GM12891 (cell line): ENCODE data around the gene ASPG.

ENCODE experiments used
- DNase-seq: peaks from one replicate; pipeline ENCODE4 v3.0.0; 2011; ENCODE audit warnings: low spot score; ENCODE audit not compliant: insufficient read length
- FAIRE-seq: peaks from 2 replicates; lab custom pipeline; 2011; peaks lifted over from hg19 to GRCh38; lab: Jason Lieb, UNC
- PAX5 ChIP-seq: IDR thresholded peaks from 2 replicates; pipeline ENCODE4 v1.6.1; 2011; ENCODE audit warnings: low read length, moderate library complexity, mild to moderate bottlenecking; ENCODE audit not compliant: insufficient read depth, severe bottlenecking
- POLR2A ChIP-seq: IDR thresholded peaks from 2 replicates; pipeline ENCODE4 v1.6.1; 2011; ENCODE audit warnings: low read depth, low read length, control low read depth
- POLR2AphosphoS5 ChIP-seq: IDR thresholded peaks from 2 replicates; pipeline ENCODE4 v1.6.1; 2011; ENCODE audit warnings: low read depth, low read length, control low read depth
- POU2F2 ChIP-seq: IDR thresholded peaks from 2 replicates; pipeline ENCODE4 v1.6.1; 2011; ENCODE audit warnings: low read depth, mild to moderate bottlenecking, control low read depth, low read length, moderate library complexity
- SPI1 ChIP-seq: IDR thresholded peaks from 2 replicates; pipeline ENCODE4 v1.6.1; 2011; ENCODE audit warnings: low read depth, low read length, control low read depth
- TAF1 ChIP-seq: IDR thresholded peaks from 2 replicates; pipeline ENCODE4 v1.6.1; 2011; ENCODE audit warnings: low read depth, low read length, control low read depth

The ASPG gene

GRCh38 chr14:104116756-104117340, 31.3 kb downstream of the ASPG start:
- TF ChIP-seq POLR2AphosphoS5 (no peak), POU2F2 (no peak), SPI1 (no peak)
- DNase-seq = no peak
- no peak for FAIRE-seq

- FAIRE-seq (no peak), DNase-seq (no peak)
- TF ChIP-seq PAX5 = no peak
- no peak for TF ChIP-seq POLR2AphosphoS5
- no peak for TF ChIP-seq TAF1
- no peak for TF ChIP-seq POLR2A
- no peak for TF ChIP-seq POU2F2
- TF ChIP-seq SPI1 = no peak
These were observed 32.0 kb downstream of the ASPG start for GRCh38 chr14:104117341-104118005.

- DNase-seq (no peak), FAIRE-seq (no peak)
- TF ChIP-seq PAX5 (no peak), TAF1 (no peak), POU2F2 (no peak), SPI1 (no peak)
These were observed 32.7 kb downstream of the ASPG start for GRCh38 chr14:104118006-104118844.

- DNase-seq (no peak), FAIRE-seq (no peak)
- TF ChIP-seq POU2F2 (no peak), POLR2A (no peak), TAF1 (no peak), SPI1 (no peak), POLR2AphosphoS5 (no peak), PAX5 (no peak)
These were observed 33.6 kb downstream of the ASPG start for GRCh38 chr14:104119119-104119487.

GRCh38 chr14:104119488-104120251, 34.2 kb downstream of the ASPG start:
- no peak for FAIRE-seq
- no peak for DNase-seq
- TF ChIP-seq POLR2AphosphoS5 (no peak), PAX5 (no peak)

GRCh38 chr14:104120281-104120741, 34.8 kb downstream of the ASPG start:
- DNase-seq (no peak), FAIRE-seq (no peak)
- TF ChIP-seq POLR2AphosphoS5 = no peak

- FAIRE-seq (no peak), DNase-seq (no peak)
- TF ChIP-seq POU2F2 = no peak
- TF ChIP-seq SPI1 = no peak
- TF ChIP-seq POLR2A = no peak
- TF ChIP-seq TAF1 = no peak
- no peak for TF ChIP-seq PAX5
- no peak for TF ChIP-seq POLR2AphosphoS5
These were observed 35.6 kb downstream of the ASPG start for GRCh38 chr14:104121142-104121541.

- TF ChIP-seq SPI1 = no peak
- no peak for TF ChIP-seq POLR2AphosphoS5
- TF ChIP-seq POU2F2 = no peak
- no peak for TF ChIP-seq TAF1
- TF ChIP-seq PAX5 = no peak
- TF ChIP-seq POLR2A = no peak
- no peak for DNase-seq
- FAIRE-seq = no peak
These were observed 38.4 kb downstream of the ASPG start for GRCh38 chr14:104123879-104124278.

- no peak for FAIRE-seq
- TF ChIP-seq SPI1 (no peak), TAF1 (no peak), POLR2A (no peak), PAX5 (no peak)
These were observed 39.5 kb downstream of the ASPG start for GRCh38 chr14:104125011-104125410.

GRCh38 chr14:104126753-104127152, 41.3 kb downstream of the ASPG start:
- TF ChIP-seq PAX5 = no peak
- TF ChIP-seq TAF1 = no peak
- TF ChIP-seq POLR2AphosphoS5 = no peak
- no peak for TF ChIP-seq POU2F2
- TF ChIP-seq POLR2A = no peak
- no peak for TF ChIP-seq SPI1
- no peak for FAIRE-seq

More at GRCh38 chr14:104125011-104125410, 39.5 kb downstream of the ASPG start:
- no peak for DNase-seq

More at GRCh38 chr14:104126753-104127152, 41.3 kb downstream of the ASPG start:
- no peak for DNase-seq
